LNCaP clone FGC (cell line): ENCODE measurements around the gene ARID3A.

Source experiments
- DNase-seq: peaks from one replicate; pipeline ENCODE4 v3.0.0-alpha.2; 2011; ENCODE audit warnings: low read depth
- H3K4me3 ChIP-seq: 2 replicates; pipeline ENCODE4 v1.5.1; 2011; ENCODE audit warnings: mild to moderate bottlenecking, low read depth, low read length, control low read depth
- CTCF ChIP-seq: IDR thresholded peaks from 2 replicates; pipeline ENCODE4 v1.5.1; 2012; ENCODE audit warnings: mild to moderate bottlenecking; ENCODE audit not compliant: control insufficient read depth, insufficient read depth; ENCODE audit errors: extremely low read depth

The ARID3A gene

GRCh38 chr19:916645-917322 is 9.1 kb upstream of the ARID3A start:
- H3K4me3 ChIP-seq: no peak overlapping the region
- DNase-seq: no peak

GRCh38 chr19:917323-918151 is 8.3 kb upstream of the ARID3A start, which contains the start of gene KISS1R:
KISS1R (plus strand) TSS chr19:917333; CDS start chr19:917503, 170 bp downstream.
- TF ChIP-seq CTCF: 0 out of 2 replicates have a peak, but pooled peaks have one; percentile 19
- no peak within 1 kb of the TSS for H3K4me3 ChIP-seq
- no peak for DNase-seq

More at GRCh38 chr19:916645-917322, 9.1 kb upstream of the ARID3A start:
- no peak for TF ChIP-seq CTCF

GRCh38 chr19:918152-918437 is 7.7 kb upstream of the ARID3A start:
- DNase-seq: no peak
- no peak overlapping the region for H3K4me3 ChIP-seq
- no peak for TF ChIP-seq CTCF

GRCh38 chr19:918481-919198 is 7.2 kb upstream of the ARID3A start:
- H3K4me3 ChIP-seq: 0 out of 2 replicates have a peak overlapping the region, but pooled peaks have one; percentile 7
- TF ChIP-seq CTCF: no peak
- DNase-seq: no peak

GRCh38 chr19:919199-920050 is 6.4 kb upstream of the ARID3A start:
- DNase-seq: no peak
- TF ChIP-seq CTCF: no peak
- H3K4me3 ChIP-seq: peak overlapping the region; percentile 21; the same call in 1 of the 2 replicates
